HCT116 (cell line): ENCODE measurements around the gene MAN2B2. TPM values are rescaled to one million over a fixed set of nuclear protein-coding genes. Genes with fewer than 3 reads are reported as not detected.

Experiments used
- ATAC-seq: fragments of 200-7000 bp; cut with Tn5 transposase; 2 replicates; pipeline ENCODE4 v1.9.1; 2020; ENCODE audit warnings: mild to moderate bottlenecking, moderate library complexity
- BruUV-seq: library from RNA; stranded (reverse); fragments of 400-500 nt; replicated peaks from 2 replicates; lab custom pipeline; 2021; lab: Mats Ljungman, UMichigan
- CTCF ChIA-PET: fragments of 300-600 bp; sonication (Branson Sonifier 250); formaldehyde crosslinking; loops from one replicate; lab custom pipeline; 2021; ENCODE audit warnings: antibody characterized with exemption; lab: Charles Lee
- POLR2A ChIA-PET: fragments of 300-600, 350-600 bp; sonication (Branson Sonifier 250); formaldehyde crosslinking; loops from one replicate; lab custom pipeline; 2021; ENCODE audit warnings: antibody characterized with exemption; lab: Charles Lee
- RAD21 ChIA-PET, 2 experiments: fragments of 300-600 bp; sonication (Branson Sonifier 250); formaldehyde crosslinking; loops; one replicate each; lab custom pipeline; 2023; ENCODE audit warnings: low total read pairs in 2 of 2; ENCODE audit not compliant: uncharacterized antibody in 2 of 2, unreplicated experiment in 2 of 2, low non-redundant PET in 1 of 2; lab: Charles Lee
- DNase-seq: peaks from one replicate; pipeline ENCODE4 v3.0.0-alpha.2; 2010; ENCODE audit warnings: low read depth, low spot score
- H2AFZ ChIP-seq: fragments of 200-600 bp; shearing (Covaris generic), sonication (generic); 2 replicates; pipeline ENCODE4 v1.6.1; 2017; ENCODE audit warnings: low read depth, mixed run types, mixed read lengths, antibody characterized with exemption, low read length; ENCODE audit not compliant: poor library complexity, severe bottlenecking
- H3K27ac ChIP-seq: 2 replicates; pipeline ENCODE4 v1.5.1; 2012; ENCODE audit warnings: low read depth, low read length
- H3K27me3 ChIP-seq: fragments of 200-600 bp; sonication (generic); 2 replicates; pipeline ENCODE4 v1.6.1; 2016; ENCODE audit warnings: mixed run types, low read length, mixed read lengths; ENCODE audit not compliant: insufficient read depth
- H3K36me3 ChIP-seq, 2 experiments: fragments of 200-500 bp in 1 of 2; fragments of 200-600 bp in 1 of 2; sonication (Bioruptor generic) in 1 of 2; sonication (generic) in 1 of 2; 2 replicates each; pipeline versions ENCODE4 v1.5.1 to v1.6.1; 2014 to 2016; ENCODE audit warnings: low read length in 2 of 2, inconsistent platforms in 1 of 2, mixed read lengths in 1 of 2, mixed run types in 1 of 2; ENCODE audit not compliant: insufficient read depth in 2 of 2, control insufficient read depth in 1 of 2
- H3K4me1 ChIP-seq, 2 experiments: fragments of 200-600 bp in 1 of 2; sonication (generic) in 1 of 2; 2 replicates each; pipeline versions ENCODE4 v1.5.1 to v1.6.1; 2012 to 2017; ENCODE audit warnings: low read length in 2 of 2, inconsistent platforms in 1 of 2, mild to moderate bottlenecking in 1 of 2, mixed read lengths in 1 of 2, mixed run types in 1 of 2, moderate library complexity in 1 of 2; ENCODE audit not compliant: insufficient read depth in 2 of 2, control insufficient read depth in 1 of 2
- H3K4me2 ChIP-seq: fragments of 200-600 bp; sonication (generic); 2 replicates; pipeline ENCODE4 v1.6.1; 2017; ENCODE audit warnings: mixed run types, low read length, mixed read lengths
- H3K4me3 ChIP-seq, 2 experiments: fragments of 200-600 bp in 1 of 2; sonication (generic) in 1 of 2; replicated peaks in 1 of 2; 2 replicates each; pipeline ENCODE4 v1.5.1; 2011 to 2016; ENCODE audit warnings: low read length in 2 of 2, control low read depth in 1 of 2, low read depth in 1 of 2, mild to moderate bottlenecking in 1 of 2, mixed read lengths in 1 of 2, mixed run types in 1 of 2
- H3K79me2 ChIP-seq: fragments of 200-600 bp; sonication (generic); 2 replicates; pipeline ENCODE4 v1.6.1; 2017; ENCODE audit warnings: mild to moderate bottlenecking, mixed run types, low read length, moderate library complexity, mixed read lengths; ENCODE audit not compliant: insufficient read depth
- H3K9ac ChIP-seq: fragments of 200-600 bp; sonication (generic); 2 replicates; pipeline ENCODE4 v1.6.1; 2016; ENCODE audit warnings: low read length, mixed read lengths
- H3K9me2 ChIP-seq: fragments of 200-600 bp; sonication (generic), shearing (Covaris generic); 2 replicates; pipeline ENCODE4 v1.6.1; 2017; ENCODE audit warnings: mixed run types, mild to moderate bottlenecking, moderate library complexity; ENCODE audit not compliant: insufficient read depth
- H3K9me3 ChIP-seq, 2 experiments: fragments of 200-500 bp in 1 of 2; fragments of 200-600 bp in 1 of 2; sonication (Bioruptor generic) in 1 of 2; sonication (generic) in 1 of 2; 2 replicates each; pipeline ENCODE4 v1.6.1; 2014 to 2017; ENCODE audit warnings: low read length in 2 of 2, mixed read lengths in 2 of 2, inconsistent platforms in 1 of 2, low read depth in 1 of 2, mild to moderate bottlenecking in 1 of 2, mixed run types in 1 of 2, moderate library complexity in 1 of 2; ENCODE audit not compliant: control insufficient read depth in 1 of 2, insufficient read depth in 1 of 2
- H4K20me1 ChIP-seq: fragments of 200-600 bp; sonication (generic), shearing (Covaris generic); 2 replicates; pipeline ENCODE4 v1.6.1; 2017; ENCODE audit warnings: mixed run types, mild to moderate bottlenecking, moderate library complexity; ENCODE audit not compliant: insufficient read depth
- CEBPB ChIP-seq: IDR thresholded peaks from 2 replicates; pipeline ENCODE4 v1.6.1; 2012; ENCODE audit warnings: low read depth
- ELF1 ChIP-seq: IDR thresholded peaks from 2 replicates; pipeline ENCODE4 v1.6.1; 2012; ENCODE audit warnings: low read depth, borderline replicate concordance
- EZH2 ChIP-seq: fragments of 200-600 bp; sonication (generic); IDR thresholded peaks from 2 replicates; pipeline ENCODE4 v1.6.1; 2017; ENCODE audit warnings: antibody characterized with exemption, mixed run types
- EZH2phosphoT487 ChIP-seq: fragments of 200-600 bp; IDR thresholded peaks from 2 replicates; pipeline ENCODE4 v1.6.1; 2018; ENCODE audit warnings: antibody characterized with exemption, borderline replicate concordance
- FOSL1 ChIP-seq: IDR thresholded peaks from 2 replicates; pipeline ENCODE4 v1.6.1; 2012; ENCODE audit warnings: low read depth
- JUND ChIP-seq: IDR thresholded peaks from 2 replicates; pipeline ENCODE4 v1.6.1; 2012
- MAX ChIP-seq: IDR thresholded peaks from 2 replicates; pipeline ENCODE4 v1.6.1; 2012
- POLR2A ChIP-seq: IDR thresholded peaks from 2 replicates; pipeline ENCODE4 v1.7.0; 2011; ENCODE audit warnings: borderline replicate concordance; ENCODE audit not compliant: insufficient read depth, insufficient read length; ENCODE audit errors: extremely low read depth
- POLR2AphosphoS5 ChIP-seq: IDR thresholded peaks from 2 replicates; pipeline ENCODE4 v1.6.1; 2011; ENCODE audit warnings: mild to moderate bottlenecking, low read depth, low read length, moderate library complexity
- RAD21 ChIP-seq: IDR thresholded peaks from 2 replicates; pipeline ENCODE4 v1.6.1; 2012; ENCODE audit warnings: low read depth, mild to moderate bottlenecking
- SIN3A ChIP-seq: IDR thresholded peaks from 2 replicates; pipeline ENCODE4 v1.6.1; 2012; ENCODE audit warnings: low read depth
- SP1 ChIP-seq: IDR thresholded peaks from 2 replicates; pipeline ENCODE4 v1.6.1; 2012; ENCODE audit warnings: low read depth
- SRF ChIP-seq: IDR thresholded peaks from 2 replicates; pipeline ENCODE4 v1.6.1; 2012; ENCODE audit warnings: low read depth
- TCF7L2 ChIP-seq: IDR thresholded peaks from 2 replicates; pipeline ENCODE4 v1.7.0; 2011; ENCODE audit warnings: borderline replicate concordance, inconsistent platforms; ENCODE audit not compliant: insufficient read depth, insufficient read length; ENCODE audit errors: extremely low read depth
- YY1 ChIP-seq: IDR thresholded peaks from 2 replicates; pipeline ENCODE4 v1.6.1; 2011; ENCODE audit warnings: low read length, low read depth, moderate library complexity, mild to moderate bottlenecking; ENCODE audit not compliant: insufficient replicate concordance; ENCODE audit errors: extremely low read depth
- ZBTB33 ChIP-seq: IDR thresholded peaks from 2 replicates; pipeline ENCODE4 v1.6.1; 2011; ENCODE audit warnings: mild to moderate bottlenecking, low read length, moderate library complexity; ENCODE audit not compliant: insufficient replicate concordance; ENCODE audit errors: extremely low read depth
- ZFX ChIP-seq: fragments of 450-650 bp; IDR thresholded peaks from 2 replicates; pipeline ENCODE4 v1.6.1; 2017
- ZNF274 ChIP-seq: fragments of 200-500 bp; sonication (Bioruptor generic); IDR thresholded peaks from 2 replicates; pipeline ENCODE4 v1.6.1; 2014; ENCODE audit warnings: mild to moderate bottlenecking, low read depth, low read length, inconsistent platforms
- intact Hi-C: fragments of 100-400 bp; cut with micrococcal nuclease; formaldehyde crosslinking; loops from 2 replicates; pipeline ENCODE4 v1.10.0; 2022
- total RNA-seq: library from RNA; stranded (reverse); gene quantifications from one replicate; pipeline ENCODE4 v1.2.1, GENCODE V29; 2021; ENCODE audit not compliant: unreplicated experiment
- TF ChIP-seq, protein P1 (sequence below): IDR thresholded peaks from 2 replicates; pipeline ENCODE4 v1.6.1; 2012

Gene MAN2B2
- total RNA-seq, 1 experiment from 2014 or later = 18.0 TPM

DNA sequence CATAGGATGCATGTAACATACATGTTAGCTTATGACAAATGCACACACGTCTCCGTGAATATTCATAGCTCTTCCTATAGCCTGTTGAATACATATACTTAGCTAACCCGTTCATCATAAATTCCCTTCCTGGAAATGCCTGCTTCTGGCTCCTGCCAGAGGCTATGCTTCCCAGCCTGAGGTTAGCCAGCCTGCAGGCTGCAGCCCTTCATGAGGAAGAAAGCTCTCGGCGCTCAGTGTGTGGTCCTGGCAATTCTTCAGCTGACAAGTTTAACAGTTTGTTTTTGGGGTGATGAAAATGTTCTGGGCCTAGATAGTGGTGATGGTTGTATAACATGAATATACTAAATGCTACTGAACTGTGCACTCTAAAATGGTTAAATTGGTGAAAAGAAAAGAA, 48.8 kb upstream of the MAN2B2 start:
- BruUV-seq = no TSS peak
- no peak for ATAC-seq
- CTCF ChIA-PET = no interaction called here
- RAD21 ChIA-PET = no interaction called here
- Histone ChIP-seq H3K36me3 (no peaks in the 10 kb centered on the region), H3K9me3 (no peaks in the 10 kb centered on the region), H3K4me1 (peaks cover 0 to 6% of the 10 kb centered on the region in 2 experiments; a peak in 2 of 4 replicates), H3K79me2 (no peaks in the 10 kb centered on the region), H3K4me3 (no peak overlapping the region)
- POLR2A ChIA-PET = no interaction called here
- TF ChIP-seq RAD21 (no peak), SIN3A (no peak), ZFX (no peak), ZNF274 (no peak), POLR2A (no peak)
- TF ChIP-seq, all 23 proteins: peak for 0
- no peak for DNase-seq
- Histone ChIP-seq H3K9me2 (no peaks in the 10 kb centered on the region), H4K20me1 (no peaks in the 10 kb centered on the region), H3K9ac (no peak overlapping the region), H3K4me2 (no peak overlapping the region), H3K27ac (no peak overlapping the region), H2AFZ (no peak overlapping the region), H3K27me3 (no peaks in the 10 kb centered on the region)
- intact Hi-C loops = no loop called here

DNA sequence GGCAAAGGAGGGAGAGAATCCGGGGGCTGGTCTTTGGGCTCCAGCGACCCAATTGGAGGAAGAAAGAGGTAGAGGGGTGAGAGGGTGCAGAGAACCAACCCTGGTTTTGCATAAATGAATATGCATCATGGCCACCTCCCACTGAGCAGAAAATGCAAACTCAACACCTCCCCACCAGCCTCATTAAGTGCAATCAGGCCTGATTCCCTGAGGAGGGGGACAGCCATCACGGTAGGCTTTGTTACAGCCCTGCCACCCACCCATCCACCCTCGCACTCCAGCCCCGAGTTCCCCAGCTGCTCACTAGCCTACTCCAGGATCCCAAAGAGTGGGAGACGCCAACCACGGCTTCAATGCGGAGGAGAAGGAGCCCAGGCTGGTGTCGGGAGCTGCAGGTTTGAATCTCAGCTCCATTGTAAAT, 48.3 kb upstream of the MAN2B2 start:
- BruUV-seq = no TSS peak
- DNase-seq = no peak
- TF ChIP-seq ZNF274 = no peak
- no peak for TF ChIP-seq ELF1
- TF ChIP-seq EZH2 = no peak
- TF ChIP-seq, protein P1, sequence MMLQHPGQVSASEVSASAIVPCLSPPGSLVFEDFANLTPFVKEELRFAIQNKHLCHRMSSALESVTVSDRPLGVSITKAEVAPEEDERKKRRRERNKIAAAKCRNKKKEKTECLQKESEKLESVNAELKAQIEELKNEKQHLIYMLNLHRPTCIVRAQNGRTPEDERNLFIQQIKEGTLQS = no peak
- no peak for TF ChIP-seq CEBPB
- TF ChIP-seq FOSL1 = no peak
- no peak for TF ChIP-seq SRF
- TF ChIP-seq EZH2phosphoT487 = no peak
- TF ChIP-seq SIN3A = no peak
- TF ChIP-seq RAD21 = no peak
- TF ChIP-seq SP1 = no peak
- no peak for TF ChIP-seq MAX
- no peak for TF ChIP-seq ZFX
- TF ChIP-seq TCF7L2 = no peak
- TF ChIP-seq JUND = no peak
- TF ChIP-seq POLR2AphosphoS5 = no peak
- no peak for TF ChIP-seq YY1
- no peak for TF ChIP-seq ZBTB33

More for the DNA sequence above, 48.3 kb upstream of the MAN2B2 start:
- H3K9ac ChIP-seq = no peak overlapping the region
- H3K79me2 ChIP-seq = no peaks in the 10 kb centered on the region
- ChIA-PET CTCF (no interaction called here), POLR2A (no interaction called here), RAD21 (no interaction called here)
- H2AFZ ChIP-seq = no peak overlapping the region
- no peaks in the 10 kb centered on the region for H3K9me2 ChIP-seq
- H3K4me1 ChIP-seq = peaks cover 0 to 6% of the 10 kb centered on the region in 2 experiments; a peak in 2 of 4 replicates
- H3K4me3 ChIP-seq = no peak overlapping the region
- H3K4me2 ChIP-seq = no peak overlapping the region
- no peaks in the 10 kb centered on the region for H4K20me1 ChIP-seq
- no peaks in the 10 kb centered on the region for H3K36me3 ChIP-seq
- no peak for ATAC-seq
- H3K27me3 ChIP-seq = no peaks in the 10 kb centered on the region
- no peak overlapping the region for H3K27ac ChIP-seq
- intact Hi-C loops = no loop called here
- H3K9me3 ChIP-seq = no peaks in the 10 kb centered on the region
